Measurements from ENCODE around the gene ADSS1.

DNA sequence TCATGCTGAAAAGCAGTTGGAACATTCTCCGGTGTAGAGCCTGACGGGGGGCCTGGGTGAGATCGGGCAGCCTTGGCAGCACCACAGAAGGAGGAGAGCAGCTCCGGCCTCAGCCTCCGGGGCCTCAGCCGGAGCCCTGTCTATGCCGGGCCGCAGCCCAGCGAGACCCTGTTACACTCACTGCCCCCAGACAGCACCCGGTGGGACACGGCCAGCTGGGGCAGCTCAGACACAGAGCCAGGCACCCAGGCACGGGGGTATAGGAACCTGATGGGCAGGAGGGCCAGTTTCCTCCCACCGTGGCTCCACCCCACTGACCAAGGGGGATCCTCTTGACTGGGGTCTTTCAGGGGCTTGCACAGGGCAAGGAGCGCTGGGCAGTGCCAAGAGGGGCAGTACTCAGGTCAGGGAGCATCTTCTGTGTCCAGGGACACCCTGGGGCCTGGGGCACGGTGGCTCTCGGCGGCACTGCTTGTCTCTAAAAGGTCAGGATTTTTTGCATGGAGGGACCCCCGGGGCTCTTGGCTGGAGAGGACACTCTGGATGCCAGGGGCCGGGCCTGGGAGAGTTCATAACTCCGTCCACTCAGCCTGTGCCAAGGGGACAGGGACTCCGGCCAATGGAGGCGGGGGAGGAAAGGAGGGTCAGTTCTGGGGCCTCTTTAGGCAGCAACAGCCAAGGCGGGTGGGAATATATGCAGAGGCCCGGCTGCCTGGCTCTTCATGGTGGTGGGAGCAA lies 25.2 kb upstream of the ADSS1 start:
- TF ChIP-seq POLR2A (IDR thresholded peaks at IDR 0.05; ENCODE audit: low read length) (no peak), GATA1 (IDR thresholded peaks at IDR 0.05; ENCODE audit: low read depth, low read length) (no peak)

Data from erythroblast (primary cell).